DND-41 (cell line): ENCODE results near the gene RPL11.

Experiments used
- ATAC-seq: fragments of 200-7000 bp; cut with Tn5 transposase; 3 replicates; pipeline ENCODE4 v1.9.1; 2021; ENCODE audit warnings: low read depth; ENCODE audit not compliant: insufficient read depth
- DNase-seq: peaks from one replicate; pipeline ENCODE4 v3.0.0-alpha.2; 2020
- H2AFZ ChIP-seq: 2 replicates; pipeline ENCODE4 v1.6.0; 2012; ENCODE audit warnings: low read depth, low read length
- H3K27ac ChIP-seq: 2 replicates; pipeline ENCODE4 v1.5.1; 2012; ENCODE audit warnings: low read length, inconsistent platforms
- H3K27me3 ChIP-seq: fragments of 200-600 bp; sonication (generic); 2 replicates; pipeline ENCODE4 v1.6.0; 2012; ENCODE audit warnings: low read length, mild to moderate bottlenecking, inconsistent platforms; ENCODE audit not compliant: insufficient read depth, poor library complexity
- H3K36me3 ChIP-seq: 2 replicates; pipeline ENCODE4 v1.5.1; 2012; ENCODE audit warnings: low read length, inconsistent platforms; ENCODE audit not compliant: insufficient read depth
- H3K4me1 ChIP-seq: 2 replicates; pipeline ENCODE4 v1.5.1; 2012; ENCODE audit warnings: mild to moderate bottlenecking, low read length; ENCODE audit not compliant: insufficient read depth
- H3K4me2 ChIP-seq: 2 replicates; pipeline ENCODE4 v1.6.0; 2012; ENCODE audit warnings: mild to moderate bottlenecking, moderate library complexity, low read length, inconsistent platforms; ENCODE audit not compliant: insufficient read depth
- H3K4me3 ChIP-seq, 2 experiments: fragments of 200-600 bp in 1 of 2; shearing (Covaris generic) in 1 of 2; 2 replicates each; pipeline ENCODE4 v1.5.1; 2012 to 2016; ENCODE audit warnings: inconsistent platforms in 2 of 2, low read length in 2 of 2, mild to moderate bottlenecking in 2 of 2, low read depth in 1 of 2, moderate library complexity in 1 of 2
- H3K79me2 ChIP-seq: 2 replicates; pipeline ENCODE4 v1.6.0; 2012; ENCODE audit warnings: low read length, inconsistent platforms; ENCODE audit not compliant: insufficient read depth
- H3K9ac ChIP-seq: 2 replicates; pipeline ENCODE4 v1.6.0; 2012; ENCODE audit warnings: low read depth, mild to moderate bottlenecking, inconsistent platforms, low read length, moderate library complexity
- H3K9me3 ChIP-seq: 2 replicates; pipeline ENCODE4 v1.5.1; 2012; ENCODE audit warnings: low read length, moderate library complexity, mild to moderate bottlenecking, inconsistent platforms; ENCODE audit not compliant: insufficient read depth, severe bottlenecking
- H4K20me1 ChIP-seq: 2 replicates; pipeline ENCODE4 v1.6.0; 2012; ENCODE audit warnings: low read length; ENCODE audit not compliant: insufficient read depth
- EZH2 ChIP-seq: IDR thresholded peaks from 3 replicates; pipeline ENCODE4 v1.6.1; 2012; ENCODE audit warnings: borderline replicate concordance, low read depth, mild to moderate bottlenecking, moderate library complexity, low read length, inconsistent platforms; ENCODE audit not compliant: severe bottlenecking
- TF ChIP-seq, protein P1 (sequence below): IDR thresholded peaks from 2 replicates; pipeline ENCODE4 v1.5.1; 2012; ENCODE audit warnings: borderline replicate concordance, low read length, moderate library complexity, mild to moderate bottlenecking; ENCODE audit not compliant: poor library complexity, severe bottlenecking; ENCODE audit errors: extremely low read depth

Gene RPL11

DNA sequence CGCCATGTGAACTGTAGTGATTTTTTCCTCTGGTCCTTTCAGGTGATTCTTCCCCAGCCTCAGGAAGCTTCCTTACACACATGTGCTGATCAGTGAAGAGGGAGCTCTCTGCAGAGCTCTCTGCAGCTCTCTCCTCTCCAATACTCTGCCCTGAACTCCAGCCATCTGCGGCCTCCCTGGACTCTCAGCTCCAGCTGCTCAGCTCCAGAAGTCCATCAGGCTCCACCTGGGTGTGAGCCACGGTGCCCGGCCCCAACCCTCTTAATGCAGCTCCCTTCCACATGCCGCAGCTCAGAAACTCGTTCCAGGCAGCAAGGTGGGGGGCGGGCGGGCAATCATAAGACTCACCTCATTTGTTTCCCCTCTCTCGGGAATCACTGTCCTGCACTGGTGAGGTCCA is 30.9 kb upstream of the RPL11 start:
- H3K4me2 ChIP-seq, result no peak overlapping the region

GRCh38 chr1:23661887-23662286 is 29.7 kb upstream of the RPL11 start:
- Histone ChIP-seq H3K27me3 (no peaks in the 10 kb centered on the region), H2AFZ (no peak overlapping the region), H3K79me2 (no peaks in the 10 kb centered on the region), H3K4me1 (no peaks in the 10 kb centered on the region), H4K20me1 (no peaks in the 10 kb centered on the region), H3K36me3 (no peaks in the 10 kb centered on the region), H3K27ac (no peak overlapping the region), H3K9me3 (no peaks in the 10 kb centered on the region), H3K4me3 (no peak overlapping the region), H3K4me2 (no peak overlapping the region), H3K9ac (no peak overlapping the region)
- DNase-seq (no peak), ATAC-seq (no peak)
- TF ChIP-seq, protein P1, sequence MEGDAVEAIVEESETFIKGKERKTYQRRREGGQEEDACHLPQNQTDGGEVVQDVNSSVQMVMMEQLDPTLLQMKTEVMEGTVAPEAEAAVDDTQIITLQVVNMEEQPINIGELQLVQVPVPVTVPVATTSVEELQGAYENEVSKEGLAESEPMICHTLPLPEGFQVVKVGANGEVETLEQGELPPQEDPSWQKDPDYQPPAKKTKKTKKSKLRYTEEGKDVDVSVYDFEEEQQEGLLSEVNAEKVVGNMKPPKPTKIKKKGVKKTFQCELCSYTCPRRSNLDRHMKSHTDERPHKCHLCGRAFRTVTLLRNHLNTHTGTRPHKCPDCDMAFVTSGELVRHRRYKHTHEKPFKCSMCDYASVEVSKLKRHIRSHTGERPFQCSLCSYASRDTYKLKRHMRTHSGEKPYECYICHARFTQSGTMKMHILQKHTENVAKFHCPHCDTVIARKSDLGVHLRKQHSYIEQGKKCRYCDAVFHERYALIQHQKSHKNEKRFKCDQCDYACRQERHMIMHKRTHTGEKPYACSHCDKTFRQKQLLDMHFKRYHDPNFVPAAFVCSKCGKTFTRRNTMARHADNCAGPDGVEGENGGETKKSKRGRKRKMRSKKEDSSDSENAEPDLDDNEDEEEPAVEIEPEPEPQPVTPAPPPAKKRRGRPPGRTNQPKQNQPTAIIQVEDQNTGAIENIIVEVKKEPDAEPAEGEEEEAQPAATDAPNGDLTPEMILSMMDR, result no peak
- no peak for TF ChIP-seq EZH2

More for the DNA sequence above, 30.9 kb upstream of the RPL11 start:
- H3K79me2 ChIP-seq, result no peaks in the 10 kb centered on the region
- DNase-seq (no peak), ATAC-seq (no peak)
- H2AFZ ChIP-seq, result no peak overlapping the region
- H3K36me3 ChIP-seq, result no peaks in the 10 kb centered on the region
- H3K9me3 ChIP-seq, result no peaks in the 10 kb centered on the region
- H4K20me1 ChIP-seq, result no peaks in the 10 kb centered on the region
- no peak overlapping the region for H3K27ac ChIP-seq
- no peak overlapping the region for H3K9ac ChIP-seq
- no peaks in the 10 kb centered on the region for H3K27me3 ChIP-seq
- TF ChIP-seq, protein P1, result no peak
- TF ChIP-seq EZH2, result no peak
- no peak overlapping the region for H3K4me3 ChIP-seq
- H3K4me1 ChIP-seq, result no peaks in the 10 kb centered on the region

DNA sequence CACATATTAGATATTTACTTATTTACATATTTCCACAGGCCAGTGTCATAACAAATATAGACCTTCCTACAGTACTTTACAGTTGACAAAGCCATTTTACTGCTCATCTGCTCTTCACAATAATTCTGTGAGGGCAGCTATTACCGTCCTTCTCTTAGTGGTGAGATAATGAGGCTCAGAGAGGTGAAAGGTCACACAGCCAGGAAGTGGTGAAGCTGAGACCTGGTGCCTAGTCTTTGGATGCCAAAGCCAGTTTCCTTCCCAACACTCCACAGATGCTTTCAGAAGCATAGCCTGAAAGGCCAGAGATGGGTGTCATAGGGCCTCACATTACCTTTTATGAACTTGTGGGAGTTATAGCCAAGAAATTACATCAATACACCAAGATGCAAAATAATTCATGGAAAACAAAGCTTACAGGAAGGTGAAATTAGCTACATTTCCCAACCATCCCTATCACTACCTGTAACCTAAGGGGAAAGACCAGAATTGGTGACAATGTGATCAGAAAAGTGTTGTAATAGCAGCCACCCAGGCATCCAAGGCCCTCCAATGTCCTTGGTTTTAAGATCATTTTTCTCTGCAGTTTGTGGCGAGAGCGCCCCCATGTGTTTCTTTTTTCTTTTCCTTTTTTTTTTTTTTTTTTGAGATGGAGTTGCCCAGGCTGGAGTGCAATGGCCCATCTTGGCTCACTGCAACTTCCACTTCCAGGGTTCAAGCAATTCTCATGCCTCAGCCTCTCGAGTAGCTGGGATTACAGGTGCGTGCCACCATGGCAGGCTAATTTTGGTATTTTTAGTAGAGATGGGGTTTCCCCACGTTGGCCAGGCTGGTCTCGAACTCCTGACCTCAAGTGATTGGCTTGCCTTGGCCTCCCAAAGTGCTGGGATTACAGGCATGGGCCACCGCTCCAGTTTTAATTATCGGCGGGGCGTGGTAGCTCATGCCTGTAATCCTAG is 26.5 kb upstream of the RPL11 start:
- no peak overlapping the region for H3K4me2 ChIP-seq
- DNase-seq (no peak), ATAC-seq (no peak)
- H3K27ac ChIP-seq, result no peak overlapping the region
- no peak overlapping the region for H3K4me3 ChIP-seq
- no peak overlapping the region for H2AFZ ChIP-seq
- no peak for TF ChIP-seq EZH2
- TF ChIP-seq, protein P1, result peak; percentile 39
- H3K36me3 ChIP-seq, result no peaks in the 10 kb centered on the region
- no peaks in the 10 kb centered on the region for H3K79me2 ChIP-seq
- no peak overlapping the region for H3K9ac ChIP-seq
- no peaks in the 10 kb centered on the region for H3K9me3 ChIP-seq
- no peaks in the 10 kb centered on the region for H4K20me1 ChIP-seq
- H3K4me1 ChIP-seq, result no peaks in the 10 kb centered on the region
- no peaks in the 10 kb centered on the region for H3K27me3 ChIP-seq
